OCI-LY7 (cell line): ENCODE results near the gene GSG1L. TPM values are rescaled to one million over a fixed set of nuclear protein-coding genes. Genes with fewer than 3 reads are reported as not detected.

Experiments
- BruUV-seq: library from RNA; stranded (reverse); fragments of 400-500 nt; replicated peaks from 2 replicates; lab custom pipeline; 2021; lab: Mats Ljungman, UMichigan
- CTCF ChIA-PET: fragments of 300-600 bp; sonication (Branson Sonifier 250); formaldehyde crosslinking; loops from one replicate; lab custom pipeline; 2022; ENCODE audit warnings: antibody characterized with exemption; ENCODE audit not compliant: unreplicated experiment; lab: Charles Lee
- POLR2A ChIA-PET: fragments of 300-600 bp; sonication (Branson Sonifier 250); formaldehyde crosslinking; loops from one replicate; lab custom pipeline; 2022; ENCODE audit warnings: antibody characterized with exemption; lab: Charles Lee
- DNase-seq: peaks from one replicate; pipeline ENCODE4 v3.0.0-alpha.2; 2015; ENCODE audit warnings: low spot score
- H2AFZ ChIP-seq: fragments of 200-600 bp; sonication (generic), shearing (Covaris generic); 2 replicates; pipeline ENCODE4 v1.6.1; 2014; ENCODE audit warnings: mild to moderate bottlenecking, antibody characterized with exemption, low read length, moderate library complexity
- H3K27ac ChIP-seq: fragments of 200-600 bp; sonication (generic); 2 replicates; pipeline ENCODE4 v1.5.1; 2014; ENCODE audit warnings: mixed run types, low read depth, mild to moderate bottlenecking, moderate library complexity, low read length, inconsistent platforms; ENCODE audit not compliant: poor library complexity, severe bottlenecking
- H3K36me3 ChIP-seq: fragments of 200-600 bp; sonication (generic); 2 replicates; pipeline ENCODE4 v1.6.1; 2014; ENCODE audit warnings: mild to moderate bottlenecking, antibody characterized with exemption, low read length, moderate library complexity, mixed read lengths; ENCODE audit not compliant: insufficient read depth
- H3K4me1 ChIP-seq: fragments of 200-600 bp; sonication (generic); 2 replicates; pipeline ENCODE4 v1.5.1; 2014; ENCODE audit warnings: mild to moderate bottlenecking, low read length; ENCODE audit not compliant: insufficient read depth, poor library complexity, severe bottlenecking
- H3K4me2 ChIP-seq: fragments of 200-600 bp; sonication (generic); 2 replicates; pipeline ENCODE4 v1.6.1; 2014; ENCODE audit warnings: mild to moderate bottlenecking, low read length
- H3K4me3 ChIP-seq: fragments of 200-600 bp; sonication (generic); 2 replicates; pipeline ENCODE4 v1.5.1; 2014; ENCODE audit warnings: mild to moderate bottlenecking, low read depth, low read length; ENCODE audit not compliant: poor library complexity, severe bottlenecking
- H3K79me2 ChIP-seq: fragments of 200-600 bp; sonication (generic); 2 replicates; pipeline ENCODE4 v1.6.1; 2016; ENCODE audit warnings: low read depth, mild to moderate bottlenecking, low read length, moderate library complexity, mixed read lengths; ENCODE audit not compliant: insufficient read depth
- H3K9me2 ChIP-seq: fragments of 200-600 bp; sonication (generic); 2 replicates; pipeline ENCODE4 v1.6.1; 2016; ENCODE audit warnings: mild to moderate bottlenecking, low read length, mixed read lengths; ENCODE audit not compliant: insufficient read depth
- H3K9me3 ChIP-seq: fragments of 200-600 bp; sonication (generic); 2 replicates; pipeline ENCODE4 v1.6.1; 2014; ENCODE audit warnings: mild to moderate bottlenecking, mixed run types, low read length, mixed read lengths
- H4K20me1 ChIP-seq: fragments of 200-600 bp; sonication (generic); 2 replicates; pipeline ENCODE4 v1.6.1; 2014; ENCODE audit warnings: mild to moderate bottlenecking, antibody characterized with exemption, low read length, moderate library complexity, mixed read lengths; ENCODE audit not compliant: insufficient read depth
- CTCF ChIP-seq: fragments of 200-600 bp; sonication (generic); conservative IDR thresholded peaks from 2 replicates; pipeline ENCODE4 v1.5.1; 2014; ENCODE audit warnings: mild to moderate bottlenecking, antibody characterized with exemption, low read length, moderate library complexity, mixed read lengths
- EZH2phosphoT487 ChIP-seq: fragments of 200-600 bp; sonication (generic); IDR thresholded peaks from 2 replicates; pipeline ENCODE4 v1.6.1; 2018; ENCODE audit warnings: low read depth, borderline replicate concordance, mild to moderate bottlenecking, mixed run types, antibody characterized with exemption, low read length, moderate library complexity, mixed read lengths
- intact Hi-C: fragments of 100-400 bp; cut with micrococcal nuclease; formaldehyde crosslinking; loops from one replicate; pipeline ENCODE4 v1.10.0; 2022; ENCODE audit not compliant: unreplicated experiment
- total RNA-seq, 2 experiments: library from RNA; depleted of rRNA in 1 of 2; stranded (reverse); fragments of >200 nt in 1 of 2; shearing (Covaris generic) in 1 of 2; gene quantifications; 2 replicates each; pipeline ENCODE4 v1.2.3, GENCODE V29; 2014 to 2022

The GSG1L gene
- total RNA-seq, 2 experiments from 2014 or later = not detected

DNA sequence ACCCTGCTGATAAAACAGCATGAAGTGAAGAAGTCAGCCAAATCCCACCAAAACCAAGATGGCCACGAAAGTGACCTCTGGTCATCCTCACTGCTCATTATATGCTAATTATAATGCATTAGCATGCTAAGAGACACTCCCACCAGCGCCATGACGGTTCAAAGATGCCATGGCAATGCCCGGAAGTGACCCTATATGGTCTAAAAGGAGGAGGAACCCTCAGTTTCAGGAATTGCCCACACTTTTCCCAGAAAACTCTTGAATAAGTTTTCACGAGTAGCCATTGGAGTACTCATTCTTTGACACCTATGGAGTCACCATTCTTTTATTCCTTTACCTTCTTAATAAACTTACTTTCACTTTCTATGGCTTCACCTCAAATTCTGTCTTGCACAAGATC lies 44.3 kb downstream of the GSG1L start:
- H3K4me2 ChIP-seq = no peak overlapping the region
- intact Hi-C loops = no loop called here
- ChIA-PET POLR2A (no interaction called here), CTCF (no interaction called here)
- H3K9me3 ChIP-seq = no peaks in the 10 kb centered on the region
- H2AFZ ChIP-seq = no peak overlapping the region
- no TSS peak for BruUV-seq
- no peak overlapping the region for H3K27ac ChIP-seq
- TF ChIP-seq CTCF (no peak), EZH2phosphoT487 (no peak)
- H3K79me2 ChIP-seq = no peaks in the 10 kb centered on the region
- no peaks in the 10 kb centered on the region for H3K4me1 ChIP-seq
- H3K36me3 ChIP-seq = no peaks in the 10 kb centered on the region
- H3K4me3 ChIP-seq = no peak overlapping the region
- H3K9me2 ChIP-seq = no peaks in the 10 kb centered on the region
- no peak for DNase-seq
- no peaks in the 10 kb centered on the region for H4K20me1 ChIP-seq

GRCh38 chr16:28014851-28015250 lies 48.7 kb downstream of the GSG1L start:
- no peak for DNase-seq
- intact Hi-C loops = no loop called here
- Histone ChIP-seq H4K20me1 (no peaks in the 10 kb centered on the region), H2AFZ (no peak overlapping the region), H3K9me3 (no peaks in the 10 kb centered on the region), H3K79me2 (no peaks in the 10 kb centered on the region), H3K4me3 (no peak overlapping the region), H3K4me1 (no peaks in the 10 kb centered on the region), H3K4me2 (no peak overlapping the region), H3K36me3 (no peaks in the 10 kb centered on the region), H3K9me2 (no peaks in the 10 kb centered on the region), H3K27ac (no peak overlapping the region)
- TF ChIP-seq CTCF = no peak
- POLR2A ChIA-PET = no interaction called here
- CTCF ChIA-PET = interaction anchor here (0.7 kb wide), 1 partner anchor 56 kb away, joined by 3 read pairs; no protein-coding TSS in a partner anchor
- no TSS peak for BruUV-seq

DNA sequence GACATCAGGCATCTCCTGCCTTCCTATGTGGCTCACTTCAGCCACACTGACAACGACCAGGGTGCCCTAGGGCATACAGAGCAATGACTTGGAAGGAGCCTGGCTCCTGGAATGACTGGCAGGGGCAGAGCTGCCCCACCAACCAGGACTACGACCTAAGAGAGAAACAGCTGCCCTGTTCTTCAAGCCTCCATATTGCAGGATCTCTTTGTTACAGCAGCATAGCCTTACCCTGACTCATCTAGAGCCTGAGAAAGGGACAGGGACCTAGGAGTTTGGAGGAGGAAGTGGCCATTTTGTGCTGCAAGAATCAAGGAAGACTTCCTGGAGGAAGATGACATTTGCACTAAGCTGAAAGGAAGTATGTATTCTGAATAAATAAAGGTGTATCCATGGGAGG lies 49.6 kb downstream of the GSG1L start:
- CTCF ChIA-PET = no interaction called here
- TF ChIP-seq EZH2phosphoT487 = no peak
- no peak for TF ChIP-seq CTCF
- no peaks in the 10 kb centered on the region for H3K9me2 ChIP-seq

More for the DNA sequence above, 49.6 kb downstream of the GSG1L start:
- no peak overlapping the region for H3K4me2 ChIP-seq
- H3K4me3 ChIP-seq = no peak overlapping the region
- no peak overlapping the region for H2AFZ ChIP-seq
- POLR2A ChIA-PET = no interaction called here
- H3K36me3 ChIP-seq = no peaks in the 10 kb centered on the region
- no peaks in the 10 kb centered on the region for H4K20me1 ChIP-seq
- H3K27ac ChIP-seq = no peak overlapping the region
- BruUV-seq = no TSS peak
- no peaks in the 10 kb centered on the region for H3K4me1 ChIP-seq
- no peak for DNase-seq
- no peaks in the 10 kb centered on the region for H3K79me2 ChIP-seq
- no peaks in the 10 kb centered on the region for H3K9me3 ChIP-seq
- intact Hi-C loops = no loop called here
